ENCODE results near the gene PAOX.
"Not testable (repeated sequence)": the region's sequence is repeated elsewhere in the genome, so short reads cannot be mapped to it uniquely, and the experiment has no call there.

PAOX gene

GRCh38 chr10:133365461-133366129 lies 13.5 kb upstream of the PAOX start:
- no peak for DNase-seq

- DNase-seq, result no peak
Observed at GRCh38 chr10:133366130-133366478, 13.0 kb upstream of the PAOX start.

GRCh38 chr10:133366751-133367150 lies 12.3 kb upstream of the PAOX start:
- DNase-seq, result no peak

GRCh38 chr10:133367461-133367860 lies 11.6 kb upstream of the PAOX start:
- DNase-seq, result not testable (repeated sequence)

- DNase-seq, result no peak
Observed at GRCh38 chr10:133368153-133368552, 10.9 kb upstream of the PAOX start.

- DNase-seq, result no peak
Observed at GRCh38 chr10:133370030-133370786, 8.9 kb upstream of the PAOX start.

GRCh38 chr10:133372507-133372906 lies 6.6 kb upstream of the PAOX start:
- DNase-seq, result no peak

- DNase-seq, result peak; percentile 96
Observed at GRCh38 chr10:133373174-133374090, 5.6 kb upstream of the PAOX start, which contains the start of gene ECHS1. ECHS1 (minus strand) TSS chr10:133373354; CDS start chr10:133373333, 21 bp downstream.

GRCh38 chr10:133375357-133376115 lies 3.5 kb upstream of the PAOX start:
- no peak for DNase-seq

- DNase-seq, result not testable (repeated sequence)
Observed at GRCh38 chr10:133376183-133376582, 2.9 kb upstream of the PAOX start.

- DNase-seq, result no peak
Observed at GRCh38 chr10:133377025-133377817, 1.8 kb upstream of the PAOX start.

- no peak for DNase-seq
Observed at GRCh38 chr10:133377818-133378250, 1.2 kb upstream of the PAOX start.

GRCh38 chr10:133378251-133379096 lies 588 bp upstream of the PAOX start:
- peak; percentile 70 for DNase-seq

GRCh38 chr10:133379801-133380666 lies 972 bp downstream of the PAOX start:
- no peak for DNase-seq

- no peak for DNase-seq
Observed at GRCh38 chr10:133381036-133381435, 2.0 kb downstream of the PAOX start.

- DNase-seq, result no peak
Observed at GRCh38 chr10:133383551-133383950, 4.5 kb downstream of the PAOX start.

- no peak for DNase-seq
Observed at GRCh38 chr10:133384071-133384470, 5.0 kb downstream of the PAOX start.

GRCh38 chr10:133385214-133385613 lies 6.2 kb downstream of the PAOX start:
- no peak for DNase-seq

- not testable (repeated sequence) for DNase-seq
Observed at GRCh38 chr10:133386951-133387350, 7.9 kb downstream of the PAOX start.

Data from stimulated activated CD8-positive, alpha-beta memory T cell treated with anti-CD3 and anti-CD28 coated beads, Interleukin-4, amount 100 ng/mL, for 48 hours (primary cell).